Activated effector memory CD4-positive, alpha-beta T cell treated with anti-CD3 and anti-CD28 coated beads, Interleukin-2, amount 50 U/mL, for 16 hours (primary cell): Measurements from ENCODE around the gene SPTBN4.
A peak's percentile ranks its signal among the peaks of the same experiment; 100 is the strongest.
"Not testable (repeated sequence)": the region's sequence is repeated elsewhere in the genome, so short reads cannot be mapped to it uniquely, and the experiment has no call there.

ENCODE experiments used
- DNase-seq: peaks from one replicate; pipeline ENCODE4 v3.0.0-alpha.2; 2020

The SPTBN4 gene

GRCh38 chr19:40442328-40443130 is 24.3 kb upstream of the SPTBN4 start:
- DNase-seq: peak; percentile 65

DNA sequence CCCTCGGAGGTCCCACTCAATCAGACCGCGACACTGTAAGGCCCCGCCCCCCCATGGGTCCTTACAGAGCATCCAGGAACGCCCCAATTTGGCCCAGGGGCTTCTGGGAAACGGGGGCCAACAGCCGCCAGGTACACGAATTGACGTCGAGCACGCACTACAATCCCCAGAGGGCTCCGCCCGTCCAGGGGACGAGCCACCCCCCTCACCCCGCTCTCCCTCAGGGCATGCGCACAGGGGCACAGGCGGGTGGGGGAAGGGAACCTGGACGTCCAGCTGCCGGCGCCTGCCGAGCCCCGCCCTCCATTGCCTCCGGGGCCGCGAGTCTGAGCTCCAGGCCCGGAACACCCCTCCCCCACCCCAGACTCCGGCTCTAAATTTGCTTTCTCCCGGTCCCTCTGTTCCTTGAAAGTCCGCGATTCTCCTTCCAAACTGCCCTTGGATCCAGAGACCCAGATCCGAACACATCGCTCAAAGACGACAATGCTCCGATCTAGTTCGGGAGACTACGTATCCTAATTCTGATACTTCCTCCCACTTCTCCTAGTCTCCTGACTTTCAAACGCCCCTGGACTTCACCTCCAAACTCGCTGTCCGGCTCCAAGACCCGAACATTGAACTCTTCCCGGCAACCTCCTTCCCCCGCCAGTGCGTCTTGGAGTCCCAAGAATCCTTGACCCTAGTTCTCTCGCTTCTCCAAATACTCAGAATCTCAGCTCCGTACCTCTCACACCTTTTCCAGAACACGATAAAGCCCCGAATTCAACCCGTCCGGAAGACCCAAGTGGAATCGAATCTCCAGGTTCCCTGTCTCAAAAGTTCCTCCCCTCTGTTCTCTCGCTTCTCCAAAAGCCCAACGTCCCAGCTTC is 23.4 kb upstream of the SPTBN4 start:
- peak; percentile 100 for DNase-seq

- peak; percentile 99 for DNase-seq
Measured at GRCh38 chr19:40444000-40444824, 22.6 kb upstream of the SPTBN4 start, which contains the start of gene SERTAD3. Gene SERTAD3 (minus strand): TSS chr19:40444335. CDS start chr19:40442080, 2,255 bp downstream.

- DNase-seq: no peak
Measured at GRCh38 chr19:40444825-40445312, 21.9 kb upstream of the SPTBN4 start.

- no peak for DNase-seq
Measured at GRCh38 chr19:40445780-40446262, 21.0 kb upstream of the SPTBN4 start.

DNA sequence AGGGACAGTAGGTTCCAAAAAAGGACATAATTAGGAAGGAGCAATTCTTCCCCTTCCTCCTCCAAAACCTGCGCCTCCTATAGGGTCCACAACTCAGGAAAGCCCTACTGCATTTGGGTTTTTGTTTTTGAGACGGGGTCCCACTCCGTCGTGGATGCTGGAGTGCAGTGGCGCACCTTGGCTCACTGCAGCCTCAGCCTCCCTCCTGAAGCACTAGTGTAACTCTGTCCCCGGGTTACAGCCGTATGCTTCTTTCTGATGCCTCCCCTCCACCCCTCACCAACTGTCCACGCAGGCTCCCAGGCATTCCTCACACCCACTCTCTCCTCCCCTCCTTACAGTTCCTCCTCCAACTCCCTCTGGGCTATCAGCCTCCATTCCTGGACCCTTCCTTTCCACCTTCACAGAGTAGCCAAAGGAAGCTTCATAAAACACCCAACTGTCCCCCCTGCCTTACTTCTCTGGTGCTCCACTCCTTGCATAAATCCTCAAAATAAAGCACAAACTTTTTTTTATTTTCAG is 20.5 kb upstream of the SPTBN4 start:
- DNase-seq: no peak

DNA sequence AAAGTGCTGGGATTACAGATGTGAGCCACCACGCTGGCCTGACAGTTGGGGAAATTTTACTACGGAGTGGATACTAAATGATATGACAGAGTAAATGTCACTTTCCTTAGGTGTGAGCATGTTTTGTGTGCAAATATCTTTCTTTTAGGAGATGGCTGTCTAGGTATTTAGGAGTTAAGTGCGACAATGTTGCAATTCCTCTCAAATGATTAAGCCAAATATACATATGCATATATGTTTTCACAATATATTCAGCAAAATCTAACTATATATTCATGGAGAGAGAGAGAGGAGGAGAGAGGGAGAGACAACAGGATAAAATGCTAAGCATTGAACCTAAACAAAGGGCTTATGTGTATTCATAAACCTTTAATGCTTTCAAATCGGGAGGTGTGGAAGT is 17.3 kb upstream of the SPTBN4 start:
- DNase-seq: no peak

DNA sequence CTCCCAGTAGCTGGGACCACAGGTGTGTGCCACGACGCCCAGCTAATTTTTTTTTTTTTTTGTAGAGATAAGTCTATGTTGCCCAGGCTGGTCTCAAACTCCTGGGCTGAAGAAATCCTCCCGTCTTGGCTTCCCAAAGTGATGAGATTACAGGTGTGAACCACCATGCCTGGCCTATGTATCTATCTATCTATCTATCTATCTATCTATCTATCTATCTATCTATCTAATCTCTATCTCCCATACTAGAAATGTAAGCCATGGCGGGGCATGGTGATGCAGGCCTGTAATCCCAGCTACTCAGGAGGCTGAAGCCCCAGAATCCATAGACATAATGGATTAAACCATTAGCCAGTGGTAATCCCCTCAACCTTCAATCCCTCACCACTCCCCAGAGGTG is 16.1 kb upstream of the SPTBN4 start:
- no peak for DNase-seq

GRCh38 chr19:40452016-40452415 is 14.8 kb upstream of the SPTBN4 start:
- no peak for DNase-seq

- DNase-seq: no peak
Measured at GRCh38 chr19:40453151-40453735, 13.6 kb upstream of the SPTBN4 start.

DNA sequence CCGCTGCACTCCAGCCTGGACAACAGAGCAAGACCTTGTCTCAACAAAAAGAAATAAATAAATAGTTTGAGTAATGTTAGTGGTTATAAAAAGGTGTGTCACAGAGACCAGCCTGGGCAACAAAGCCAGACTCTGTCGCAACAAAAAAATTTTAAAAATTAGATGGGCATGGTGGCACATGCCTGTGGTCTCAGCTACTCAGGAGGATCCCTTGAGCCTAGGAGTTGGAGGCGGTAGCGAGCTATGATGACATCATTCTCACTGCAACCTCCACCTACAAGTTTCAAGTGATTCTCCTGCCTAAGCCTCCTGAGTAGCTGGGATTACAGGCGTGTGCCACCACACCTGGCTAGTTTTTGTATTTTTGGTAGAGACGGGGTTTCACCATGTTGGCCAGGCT is 12.9 kb upstream of the SPTBN4 start:
- DNase-seq: not testable (repeated sequence)

DNA sequence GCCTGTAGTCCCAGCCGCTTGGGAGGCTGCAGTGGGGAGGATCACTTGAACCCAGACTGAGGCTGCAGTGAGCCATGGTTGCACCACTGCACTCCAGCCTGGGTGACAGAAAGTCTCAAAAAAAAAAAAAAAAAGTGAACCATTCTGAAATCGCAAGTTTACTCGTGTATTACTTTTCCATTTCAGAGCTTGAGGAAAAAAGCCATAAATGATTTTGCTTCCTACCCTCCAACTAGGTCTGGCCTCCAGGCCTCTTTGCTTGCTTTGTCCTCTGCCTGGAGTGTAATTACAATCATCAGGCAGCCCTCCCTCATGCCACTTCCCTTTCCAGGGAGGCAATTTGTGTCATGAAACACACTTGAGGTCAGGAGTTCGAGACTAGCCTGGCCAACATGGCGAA is 9.8 kb upstream of the SPTBN4 start:
- no peak for DNase-seq

DNA sequence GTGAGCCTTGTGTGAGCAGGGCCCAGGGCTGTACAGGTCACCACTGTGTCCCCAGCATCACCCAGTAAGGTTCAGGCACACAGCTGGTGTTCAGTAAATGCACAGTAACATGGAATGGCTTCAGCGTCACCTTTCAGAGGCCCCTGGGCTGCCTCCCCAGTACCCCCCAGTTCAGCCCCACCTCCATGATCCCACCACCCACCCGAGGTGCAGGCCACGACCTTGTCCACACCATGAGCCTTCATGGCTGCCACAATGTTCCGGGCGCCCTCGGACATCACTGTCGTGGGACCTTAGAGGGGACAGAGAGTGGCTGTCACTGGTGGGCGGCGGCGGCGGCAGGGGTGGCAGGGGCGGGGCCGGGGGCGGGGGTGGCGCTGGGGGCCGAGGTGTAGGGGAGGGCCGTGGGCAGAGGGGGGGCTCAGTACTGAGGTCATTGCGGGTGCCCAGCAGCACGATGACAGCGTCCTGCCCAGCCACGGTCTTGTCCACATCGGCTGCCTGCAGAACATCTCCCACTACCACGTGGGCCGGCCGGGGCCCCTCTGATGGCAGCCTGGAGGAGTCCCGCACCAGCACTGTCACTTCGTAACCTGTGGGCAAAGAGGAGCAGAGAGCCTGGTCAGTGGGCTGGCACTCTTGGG is 8.7 kb upstream of the SPTBN4 start:
- DNase-seq: no peak

- no peak for DNase-seq
Measured at GRCh38 chr19:40458597-40458974, 8.2 kb upstream of the SPTBN4 start.

DNA sequence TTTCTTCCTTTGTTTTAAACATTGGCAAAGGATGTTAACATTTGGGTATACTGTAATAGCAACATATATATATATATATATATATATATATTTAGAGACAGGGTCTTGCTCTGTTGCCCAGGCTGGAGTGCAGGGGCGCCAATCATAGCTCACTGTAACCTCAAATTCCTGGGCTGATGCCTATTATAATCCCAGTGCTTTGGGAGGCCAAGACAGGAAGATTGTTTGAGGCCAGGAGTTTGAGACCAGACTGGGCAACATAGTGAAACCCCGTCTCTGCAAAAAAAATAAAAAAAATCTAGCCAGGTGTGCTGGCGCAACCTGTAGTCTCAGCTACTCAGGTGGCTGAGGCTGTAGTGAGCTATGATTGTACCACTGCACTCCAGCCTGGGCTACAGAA is 6.6 kb upstream of the SPTBN4 start:
- DNase-seq: no peak

DNA sequence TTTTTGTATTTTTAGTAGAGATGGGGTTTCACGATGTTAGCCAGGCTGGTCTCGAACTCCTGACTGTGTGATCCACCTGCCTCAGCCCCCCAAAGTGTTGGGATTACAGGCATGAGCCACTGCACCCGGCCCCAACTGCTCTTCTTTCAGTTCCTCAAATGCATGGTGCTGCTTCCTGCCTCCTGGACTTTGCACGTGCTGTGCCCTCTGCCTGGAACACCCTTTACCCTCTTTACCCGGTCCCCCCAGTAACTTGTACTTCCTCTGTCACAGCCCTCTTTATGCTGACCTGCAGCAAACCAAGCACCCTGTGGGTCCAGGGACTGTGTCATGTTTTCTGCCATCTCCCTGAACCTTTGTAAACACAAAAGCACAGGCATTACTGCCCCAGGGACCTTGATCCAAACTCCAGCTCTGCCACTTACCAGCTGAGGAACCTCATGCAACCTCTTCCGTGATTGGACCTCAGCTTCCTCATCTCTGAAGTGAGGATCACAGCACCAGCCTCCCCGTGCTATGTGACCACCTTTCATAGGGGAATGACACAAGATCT is 5.1 kb upstream of the SPTBN4 start:
- DNase-seq: no peak

- not testable (repeated sequence) for DNase-seq
Measured at GRCh38 chr19:40463587-40464037, 3.2 kb upstream of the SPTBN4 start.

- DNase-seq: peak; percentile 91
Measured at GRCh38 chr19:40464059-40465024, 2.5 kb upstream of the SPTBN4 start.

- DNase-seq: no peak
Measured at GRCh38 chr19:40465025-40465556, 1.7 kb upstream of the SPTBN4 start.
